Hematopoietic multipotent progenitor cell (in vitro differentiated cells): ENCODE data around the gene RIMKLB. TPM values are rescaled to one million over a fixed set of nuclear protein-coding genes. Genes with fewer than 3 reads are reported as not detected.
"Not testable (repeated sequence)": the region's sequence is repeated elsewhere in the genome, so short reads cannot be mapped to it uniquely, and the experiment has no call there.

ENCODE experiments used
- DNase-seq, 3 donors: peaks; one replicate each; pipeline ENCODE4 v3.0.0-alpha.2; 2011 to 2015; ENCODE audit warnings: low read depth in 2 of 3, low spot score in 2 of 3
- total RNA-seq: library from RNA; depleted of rRNA; stranded (reverse); fragments of >200 nt; gene quantifications from one replicate; pipeline ENCODE4 v1.2.3, GENCODE V29; 2012

RIMKLB gene
- total RNA-seq, 1 donor = 48.2 TPM

GRCh38 chr12:8770499-8770898 is 72.7 kb downstream of the RIMKLB start:
- no peak for DNase-seq

GRCh38 chr12:8771072-8771471 is 73.3 kb downstream of the RIMKLB start:
- no peak for DNase-seq

GRCh38 chr12:8773461-8773860 is 75.7 kb downstream of the RIMKLB start:
- DNase-seq = no peak

- no peak for DNase-seq
Observed at GRCh38 chr12:8779281-8779680, 81.5 kb downstream of the RIMKLB start.

GRCh38 chr12:8779862-8780261 is 82.1 kb downstream of the RIMKLB start:
- DNase-seq = no peak

GRCh38 chr12:8780389-8780788 is 82.6 kb downstream of the RIMKLB start:
- peak in 2 of 3 donors; percentile 37 to 67 for DNase-seq

- DNase-seq = no peak
Observed at GRCh38 chr12:8781381-8782127, 83.8 kb downstream of the RIMKLB start.

- DNase-seq = no peak
Observed at GRCh38 chr12:8784290-8784888, 86.6 kb downstream of the RIMKLB start.

GRCh38 chr12:8785499-8785898 is 87.7 kb downstream of the RIMKLB start:
- no peak for DNase-seq

- not testable (repeated sequence) for DNase-seq
Observed at GRCh38 chr12:8787206-8787605, 89.4 kb downstream of the RIMKLB start.

- not testable (repeated sequence) for DNase-seq
Observed at GRCh38 chr12:8788706-8789105, 90.9 kb downstream of the RIMKLB start.

- not testable (repeated sequence) for DNase-seq
Observed at GRCh38 chr12:8789341-8790013, 91.7 kb downstream of the RIMKLB start.

- DNase-seq = not testable (repeated sequence)
Observed at GRCh38 chr12:8793226-8793625, 95.4 kb downstream of the RIMKLB start.

GRCh38 chr12:8794611-8795010 is 96.8 kb downstream of the RIMKLB start:
- DNase-seq = not testable (repeated sequence)

- DNase-seq = no peak
Observed at GRCh38 chr12:8796831-8797626, 99.2 kb downstream of the RIMKLB start.

GRCh38 chr12:8801213-8801612 is 103.4 kb downstream of the RIMKLB start:
- DNase-seq = not testable (repeated sequence)

GRCh38 chr12:8804833-8805232 is 107.0 kb downstream of the RIMKLB start:
- DNase-seq = not testable (repeated sequence)

GRCh38 chr12:8805487-8805886 is 107.7 kb downstream of the RIMKLB start:
- DNase-seq = not testable (repeated sequence)

GRCh38 chr12:8807084-8807483 is 109.3 kb downstream of the RIMKLB start:
- DNase-seq = not testable (repeated sequence)

- not testable (repeated sequence) for DNase-seq
Observed at GRCh38 chr12:8810112-8810511, 112.3 kb downstream of the RIMKLB start.
